IPS-15b (cell line): Measurements from ENCODE around the gene CHI3L1.

Experiments used
- H3K27me3 ChIP-seq: one replicate; pipeline ENCODE4 v1.6.1; 2013; ENCODE audit warnings: low read length; ENCODE audit not compliant: control insufficient read depth, insufficient read depth
- H3K36me3 ChIP-seq: one replicate; pipeline ENCODE4 v1.6.1; 2013; ENCODE audit warnings: low read length; ENCODE audit not compliant: control insufficient read depth, insufficient read depth
- H3K4me1 ChIP-seq: one replicate; pipeline ENCODE4 v1.6.1; 2013; ENCODE audit warnings: mild to moderate bottlenecking, low read length; ENCODE audit not compliant: control insufficient read depth, insufficient read depth
- H3K4me3 ChIP-seq: one replicate; pipeline ENCODE4 v1.5.1; 2013; ENCODE audit warnings: low read depth, low read length
- H3K9ac ChIP-seq: one replicate; pipeline ENCODE4 v1.6.1; 2013; ENCODE audit warnings: low read depth, mild to moderate bottlenecking, low read length
- H3K9me3 ChIP-seq: one replicate; pipeline ENCODE4 v1.6.1; 2013; ENCODE audit warnings: mild to moderate bottlenecking, low read length; ENCODE audit not compliant: control insufficient read depth, insufficient read depth

The CHI3L1 gene

GRCh38 chr1:203145321-203146041 lies 41.0 kb downstream of the CHI3L1 start:
- Histone ChIP-seq H3K9me3 (no peaks in the 10 kb centered on the region), H3K4me1 (peaks cover 14% of the 10 kb centered on the region), H3K36me3 (no peaks in the 10 kb centered on the region), H3K4me3 (no peak overlapping the region), H3K27me3 (no peaks in the 10 kb centered on the region), H3K9ac (no peak overlapping the region)

DNA sequence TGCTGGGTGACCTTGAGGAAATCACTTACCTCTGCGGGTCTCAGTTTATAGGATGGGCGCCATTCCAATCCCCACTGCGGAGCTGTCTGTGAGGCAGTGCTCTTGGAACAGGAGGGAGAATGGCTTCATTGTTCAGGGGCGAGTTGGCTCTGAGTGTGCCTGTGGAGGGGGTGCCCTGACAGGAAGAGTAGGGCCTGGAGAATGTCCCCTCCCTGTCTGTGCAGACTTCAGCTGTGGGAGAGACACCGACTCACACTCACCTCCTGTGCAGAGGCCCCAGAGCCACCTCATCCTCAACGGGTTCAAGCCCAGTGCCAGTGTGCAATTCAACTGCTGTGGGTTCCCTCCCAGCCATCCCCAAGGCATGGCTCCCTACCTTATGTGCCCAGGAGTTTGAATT lies 41.8 kb downstream of the CHI3L1 start:
- Histone ChIP-seq H3K4me3 (no peak overlapping the region), H3K9ac (no peak overlapping the region), H3K4me1 (peaks cover 14% of the 10 kb centered on the region)

GRCh38 chr1:203143641-203144040 lies 42.9 kb downstream of the CHI3L1 start:
- no peak overlapping the region for H3K9ac ChIP-seq
- H3K9me3 ChIP-seq = no peaks in the 10 kb centered on the region
- H3K4me1 ChIP-seq = peaks cover 14% of the 10 kb centered on the region
- no peaks in the 10 kb centered on the region for H3K27me3 ChIP-seq
- H3K36me3 ChIP-seq = no peaks in the 10 kb centered on the region
- H3K4me3 ChIP-seq = no peak overlapping the region

More for the DNA sequence above, 41.8 kb downstream of the CHI3L1 start:
- Histone ChIP-seq H3K36me3 (no peaks in the 10 kb centered on the region), H3K27me3 (no peaks in the 10 kb centered on the region), H3K9me3 (no peaks in the 10 kb centered on the region)

DNA sequence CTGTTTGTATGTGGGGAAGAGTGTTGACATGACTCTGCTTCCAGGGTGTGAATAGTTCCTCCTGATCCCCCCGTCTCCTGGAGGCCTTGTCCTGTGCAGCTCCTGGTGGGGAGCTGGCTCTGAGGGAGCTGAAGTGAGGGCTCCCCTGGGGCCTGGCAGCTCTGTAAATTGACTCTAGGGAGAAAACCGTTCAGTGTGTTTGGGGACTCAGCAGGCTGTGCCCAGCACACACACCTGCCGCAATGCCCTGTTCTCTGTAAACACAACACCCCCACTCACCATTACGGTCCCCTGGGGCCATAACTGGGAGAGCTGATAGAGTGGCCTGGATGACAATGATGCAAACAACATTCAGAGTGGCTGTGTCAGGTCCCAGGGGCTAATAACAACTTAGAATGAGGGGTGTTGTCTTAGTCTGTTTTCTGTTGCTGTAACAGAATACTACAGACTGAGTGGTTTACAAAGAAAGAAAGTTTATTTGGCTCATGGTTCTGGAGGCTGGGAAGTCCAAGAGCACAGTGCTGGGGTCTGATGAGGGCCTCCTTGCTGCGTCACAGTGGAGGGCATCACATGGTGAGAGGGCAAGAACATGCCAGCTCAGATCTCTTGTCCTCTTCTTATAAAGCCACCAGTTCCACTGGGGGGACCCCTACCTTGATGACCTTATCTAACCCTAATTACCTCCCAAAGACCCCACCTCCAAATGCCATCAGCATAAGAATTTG lies 43.7 kb downstream of the CHI3L1 start:
- H3K27me3 ChIP-seq = no peaks in the 10 kb centered on the region
- H3K4me3 ChIP-seq = no peak overlapping the region
- no peaks in the 10 kb centered on the region for H3K36me3 ChIP-seq
- peaks cover 11% of the 10 kb centered on the region for H3K4me1 ChIP-seq
- no peak overlapping the region for H3K9ac ChIP-seq
- H3K9me3 ChIP-seq = no peaks in the 10 kb centered on the region

DNA sequence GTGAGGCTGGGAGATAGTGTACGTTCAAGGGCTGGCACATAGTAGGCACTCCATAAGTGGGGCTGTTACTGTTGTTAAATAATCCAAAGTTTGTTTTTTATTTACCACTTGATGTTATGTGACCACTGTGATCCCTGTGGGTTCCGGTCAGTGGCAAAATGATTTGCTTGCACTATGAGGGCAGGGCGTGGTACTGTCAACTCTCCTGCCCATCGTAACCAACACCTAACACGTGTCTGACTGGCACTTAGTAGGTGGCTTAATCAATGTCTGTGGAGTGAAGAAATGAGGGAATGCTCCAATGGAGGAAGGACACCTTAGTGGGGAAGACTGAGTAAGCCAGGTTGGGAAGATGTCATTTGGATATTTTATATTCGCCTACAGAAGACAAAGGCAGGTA lies 44.4 kb downstream of the CHI3L1 start:
- Histone ChIP-seq H3K9me3 (no peaks in the 10 kb centered on the region), H3K27me3 (no peaks in the 10 kb centered on the region), H3K4me1 (peaks cover 4% of the 10 kb centered on the region), H3K4me3 (no peak overlapping the region), H3K9ac (no peak overlapping the region), H3K36me3 (no peaks in the 10 kb centered on the region)

- Histone ChIP-seq H3K27me3 (no peaks in the 10 kb centered on the region), H3K9ac (no peak overlapping the region), H3K36me3 (no peaks in the 10 kb centered on the region), H3K4me1 (no peaks in the 10 kb centered on the region), H3K4me3 (no peak overlapping the region), H3K9me3 (no peaks in the 10 kb centered on the region)
These were observed 45.6 kb downstream of the CHI3L1 start for GRCh38 chr1:203140743-203141520.

- no peak overlapping the region for H3K4me3 ChIP-seq
- no peaks in the 10 kb centered on the region for H3K27me3 ChIP-seq
- no peaks in the 10 kb centered on the region for H3K9me3 ChIP-seq
- H3K36me3 ChIP-seq = no peaks in the 10 kb centered on the region
- H3K4me1 ChIP-seq = no peaks in the 10 kb centered on the region
- no peak overlapping the region for H3K9ac ChIP-seq
These were observed 46.5 kb downstream of the CHI3L1 start for GRCh38 chr1:203139976-203140475.

GRCh38 chr1:203138066-203138465 lies 48.4 kb downstream of the CHI3L1 start:
- H3K4me3 ChIP-seq = no peak overlapping the region
- no peaks in the 10 kb centered on the region for H3K36me3 ChIP-seq
- no peak overlapping the region for H3K9ac ChIP-seq
- peaks cover 7% of the 10 kb centered on the region for H3K4me1 ChIP-seq
- no peaks in the 10 kb centered on the region for H3K27me3 ChIP-seq
- no peaks in the 10 kb centered on the region for H3K9me3 ChIP-seq

DNA sequence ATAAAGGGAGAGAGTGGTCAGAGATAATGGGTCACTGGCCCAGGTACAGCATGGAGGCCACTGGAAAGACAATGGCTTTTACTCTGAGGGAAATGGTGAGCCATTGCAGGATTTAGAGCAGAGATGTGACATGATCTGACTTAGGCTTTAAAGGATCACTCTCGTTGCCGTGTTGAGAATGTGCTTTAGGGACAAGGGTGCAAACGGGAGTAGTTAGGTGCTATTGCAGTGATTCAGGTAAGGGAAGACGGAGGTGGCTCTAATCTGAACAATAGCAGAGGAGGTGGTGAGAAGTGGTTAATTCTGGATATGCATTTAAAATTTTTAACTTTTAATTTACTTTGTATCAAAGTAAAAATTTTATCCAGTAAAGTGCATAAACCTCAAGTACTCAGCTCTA lies 49.2 kb downstream of the CHI3L1 start:
- no peaks in the 10 kb centered on the region for H3K36me3 ChIP-seq
- no peaks in the 10 kb centered on the region for H3K9me3 ChIP-seq
- peaks cover 7% of the 10 kb centered on the region for H3K4me1 ChIP-seq
- no peak overlapping the region for H3K4me3 ChIP-seq
- no peak overlapping the region for H3K9ac ChIP-seq
- no peaks in the 10 kb centered on the region for H3K27me3 ChIP-seq

- Histone ChIP-seq H3K4me1 (peaks cover 7% of the 10 kb centered on the region), H3K9me3 (no peaks in the 10 kb centered on the region), H3K36me3 (no peaks in the 10 kb centered on the region), H3K9ac (no peak overlapping the region), H3K4me3 (no peak overlapping the region), H3K27me3 (no peaks in the 10 kb centered on the region)
These were observed 50.0 kb downstream of the CHI3L1 start for GRCh38 chr1:203136409-203137042.

DNA sequence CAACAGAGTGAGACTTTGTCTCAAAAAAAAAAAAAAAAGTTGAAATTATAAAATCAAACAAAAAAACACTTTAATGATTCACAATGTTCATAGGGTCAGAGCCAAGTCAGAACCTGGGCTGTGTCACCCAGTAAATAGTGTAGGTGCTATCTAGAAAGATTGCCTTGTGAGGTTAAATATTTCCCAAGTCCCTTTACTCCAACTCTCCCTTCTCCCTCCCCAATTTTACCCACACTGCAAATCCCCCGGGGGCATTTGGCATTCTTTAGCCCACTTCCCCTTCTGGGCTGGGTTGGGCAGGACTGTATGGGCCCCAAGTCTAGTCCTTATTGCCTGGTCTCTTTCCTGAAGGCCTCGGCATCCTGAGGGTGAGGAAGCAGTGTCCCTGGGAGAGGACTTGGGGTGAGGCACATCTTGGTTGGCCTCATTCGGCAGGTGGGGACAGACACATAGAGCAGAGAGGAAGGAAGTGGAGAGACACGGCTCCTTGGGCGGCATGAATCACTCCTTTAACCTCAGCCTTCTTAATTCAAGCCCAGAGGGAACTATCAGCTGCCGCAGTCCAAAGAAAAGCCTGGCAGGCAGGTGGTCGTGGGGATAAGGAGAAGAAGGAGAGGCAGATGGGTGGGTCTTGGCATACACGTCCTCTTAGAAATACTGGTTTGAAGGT lies 50.7 kb downstream of the CHI3L1 start:
- Histone ChIP-seq H3K9ac (no peak overlapping the region), H3K36me3 (no peaks in the 10 kb centered on the region), H3K4me1 (peaks cover 7% of the 10 kb centered on the region), H3K4me3 (no peak overlapping the region), H3K9me3 (no peaks in the 10 kb centered on the region), H3K27me3 (no peaks in the 10 kb centered on the region)
